Ishikawa (cell line): ENCODE data around the gene ZNF608.

Experiments used
- CEBPB ChIP-seq: IDR thresholded peaks from 2 replicates; pipeline ENCODE4 v1.6.1; 2012
- EGR1 ChIP-seq: IDR thresholded peaks from 2 replicates; pipeline ENCODE4 v1.6.1; 2012
- EP300 ChIP-seq: IDR thresholded peaks from 2 replicates; pipeline ENCODE4 v1.6.1; 2012; ENCODE audit warnings: borderline replicate concordance
- MAX ChIP-seq: IDR thresholded peaks from 2 replicates; pipeline ENCODE4 v1.6.1; 2012
- NFIC ChIP-seq: IDR thresholded peaks from 2 replicates; pipeline ENCODE4 v1.6.1; 2012
- RAD21 ChIP-seq: IDR thresholded peaks from 2 replicates; pipeline ENCODE4 v1.6.1; 2012; ENCODE audit warnings: low read depth
- REST ChIP-seq: IDR thresholded peaks from 2 replicates; pipeline ENCODE4 v1.6.1; 2012; ENCODE audit warnings: low read depth, mild to moderate bottlenecking
- USF1 ChIP-seq: IDR thresholded peaks from 2 replicates; pipeline ENCODE4 v1.6.1; 2012

- TF ChIP-seq RAD21 (no peak), REST (no peak), USF1 (no peak), EP300 (no peak), CEBPB (no peak), NFIC (no peak), EGR1 (no peak), MAX (no peak)
Observed at GRCh38 chr5:124738681-124739633, 7.5 kb downstream of the ZNF608 start.
